Lower lobe of right lung (tissue), 2 donors: ENCODE data around the gene RAB27B. TPM values are rescaled to one million over a fixed set of nuclear protein-coding genes. Genes with fewer than 3 reads are reported as not detected.

Experiments
- ATAC-seq, 2 donors: fragments of 200-7000 bp; cut with Tn5 transposase; one replicate each; pipeline ENCODE4 v1.9.1; 2020 to 2022; ENCODE audit warnings: mild to moderate bottlenecking in 2 of 2, moderate library complexity in 2 of 2
- DNase-seq: peaks from one replicate; pipeline ENCODE4 v3.0.0-alpha.2; 2020
- H3K27ac ChIP-seq: fragments of 200-600 bp; one replicate; pipeline ENCODE4 v1.8.0; 2022
- H3K27me3 ChIP-seq: fragments of 200-600 bp; one replicate; pipeline ENCODE4 v1.8.0; 2022; ENCODE audit warnings: low read depth
- H3K36me3 ChIP-seq: fragments of 200-600 bp; one replicate; pipeline ENCODE4 v1.8.0; 2022; ENCODE audit warnings: mild to moderate bottlenecking
- H3K4me1 ChIP-seq: fragments of 200-600 bp; one replicate; pipeline ENCODE4 v1.8.0; 2022
- H3K4me3 ChIP-seq: fragments of 200-600 bp; one replicate; pipeline ENCODE4 v1.8.0; 2022; ENCODE audit warnings: mild to moderate bottlenecking
- H3K9me3 ChIP-seq: fragments of 200-600 bp; one replicate; pipeline ENCODE4 v1.8.0; 2022
- CTCF ChIP-seq: fragments of 200-600 bp; IDR thresholded peaks from one replicate; pipeline ENCODE4 v1.8.0; 2022; ENCODE audit warnings: antibody characterized with exemption, mild to moderate bottlenecking
- intact Hi-C: fragments of 100-400 bp; cut with DNase I; formaldehyde crosslinking; loops from one replicate; pipeline ENCODE4 v1.11.0; 2022
- total RNA-seq: library from RNA; stranded (reverse); fragmentation: NEBNext Ultra II Directional; extraction: Animal tissue kit (Norgen Biotek cat#: 25700); gene quantifications from one replicate; pipeline ENCODE4 v1.2.1, GENCODE V29; 2021
- donor health status: DM: no; HTN: yes; CAD: no; lungs with severe emphysema.

The RAB27B gene
- total RNA-seq, 1 donor from 2014 or later = 20.1 TPM

GRCh38 chr18:54883816-54884604 is 55.7 kb downstream of the RAB27B start:
- H3K27me3 ChIP-seq = no peaks in the 10 kb centered on the region
- DNase-seq = no peak
- no peak overlapping the region for H3K27ac ChIP-seq
- H3K36me3 ChIP-seq = no peaks in the 10 kb centered on the region
- TF ChIP-seq CTCF = no peak
- no peaks in the 10 kb centered on the region for H3K4me1 ChIP-seq
- ATAC-seq = no peak
- H3K4me3 ChIP-seq = no peak overlapping the region
- H3K9me3 ChIP-seq = no peaks in the 10 kb centered on the region
- intact Hi-C loops = no loop called here

- DNase-seq (no peak), ATAC-seq (no peak)
- H3K27me3 ChIP-seq = no peaks in the 10 kb centered on the region
- H3K36me3 ChIP-seq = no peaks in the 10 kb centered on the region
- no peak overlapping the region for H3K4me3 ChIP-seq
- H3K27ac ChIP-seq = no peak overlapping the region
- intact Hi-C loops = no loop called here
- no peak for TF ChIP-seq CTCF
- no peaks in the 10 kb centered on the region for H3K4me1 ChIP-seq
- H3K9me3 ChIP-seq = no peaks in the 10 kb centered on the region
These were observed 60.1 kb downstream of the RAB27B start for GRCh38 chr18:54888378-54888777.

GRCh38 chr18:54888933-54889332 is 60.7 kb downstream of the RAB27B start:
- no peaks in the 10 kb centered on the region for H3K9me3 ChIP-seq
- H3K27ac ChIP-seq = no peak overlapping the region
- ATAC-seq (no peak), DNase-seq (no peak)
- no peak for TF ChIP-seq CTCF
- no peaks in the 10 kb centered on the region for H3K27me3 ChIP-seq
- no peaks in the 10 kb centered on the region for H3K4me1 ChIP-seq
- no peak overlapping the region for H3K4me3 ChIP-seq
- no peaks in the 10 kb centered on the region for H3K36me3 ChIP-seq
- intact Hi-C loops = no loop called here

- H3K4me1 ChIP-seq = no peaks in the 10 kb centered on the region
- no peak overlapping the region for H3K27ac ChIP-seq
- TF ChIP-seq CTCF = no peak
- H3K9me3 ChIP-seq = no peaks in the 10 kb centered on the region
- DNase-seq = no peak
- no peak overlapping the region for H3K4me3 ChIP-seq
- intact Hi-C loops = no loop called here
- ATAC-seq = no peak
- H3K27me3 ChIP-seq = no peaks in the 10 kb centered on the region
- H3K36me3 ChIP-seq = no peaks in the 10 kb centered on the region
These were observed 71.2 kb downstream of the RAB27B start for GRCh38 chr18:54899500-54899899.

GRCh38 chr18:54900290-54900689 is 72.0 kb downstream of the RAB27B start:
- no peak for DNase-seq
- Histone ChIP-seq H3K36me3 (no peaks in the 10 kb centered on the region), H3K9me3 (no peaks in the 10 kb centered on the region), H3K27me3 (no peaks in the 10 kb centered on the region), H3K27ac (no peak overlapping the region), H3K4me1 (no peaks in the 10 kb centered on the region), H3K4me3 (no peak overlapping the region)
- ATAC-seq = no peak
- intact Hi-C loops = no loop called here
- no peak for TF ChIP-seq CTCF
